ENCODE data around the gene ZNF689. TPM values are rescaled to one million over a fixed set of nuclear protein-coding genes. Genes with fewer than 3 reads are reported as not detected.

Gene ZNF689
- total RNA-seq, 1 experiment from 2014 or later: 21.1 TPM

DNA sequence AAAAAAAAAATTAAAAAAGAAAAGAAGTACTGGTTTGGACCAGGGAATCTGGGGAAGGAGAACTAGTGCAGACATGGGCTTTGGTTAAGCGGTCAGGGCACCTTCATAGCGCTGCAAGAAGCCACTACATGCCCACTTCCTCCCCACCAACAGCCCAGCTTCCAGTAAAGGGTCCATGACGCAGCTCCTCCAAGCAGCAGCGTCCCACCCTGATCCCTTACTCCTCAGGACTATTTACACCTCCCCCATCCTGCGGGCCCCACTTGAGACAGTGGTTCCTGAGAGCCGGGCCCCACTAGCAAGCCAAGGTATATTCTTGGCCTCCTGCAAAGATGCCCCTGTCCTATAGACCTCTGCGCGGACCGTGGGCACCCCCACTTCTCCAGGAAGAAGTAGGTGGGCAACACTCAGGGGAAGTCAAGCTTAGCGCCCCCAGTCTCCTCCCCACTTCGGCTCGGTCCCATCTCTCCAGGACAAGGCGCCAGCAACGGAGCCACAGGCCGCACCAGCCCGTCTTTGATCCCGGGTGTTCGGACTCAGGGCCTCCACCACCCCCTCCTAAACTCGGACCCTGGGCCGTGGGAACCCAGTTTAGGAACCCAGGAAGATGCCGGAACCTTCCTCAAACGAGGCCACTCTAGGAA is 39.7 kb upstream of the ZNF689 start:
- Histone ChIP-seq H3K23me2 (ENCODE audit: insufficient read length, low read depth, low read length, poor library complexity, severe bottlenecking) (peaks cover 6% of the 10 kb centered on the region), H3K79me2 (ENCODE audit: insufficient read depth, low read length) (no peaks in the 10 kb centered on the region), H3K23ac (ENCODE audit: insufficient read length, low read depth, low read length) (no peak overlapping the region), H4K5ac (ENCODE audit: insufficient read length, low read depth, low read length) (peak overlapping the region; percentile 63), H2BK15ac (ENCODE audit: low read depth, low read length) (no peak overlapping the region), H3K9me3 (ENCODE audit: control insufficient read depth, low read depth, low read length) (no peaks in the 10 kb centered on the region), H3K4ac (ENCODE audit: low read depth, low read length) (no peak overlapping the region), H3K27me3 (ENCODE audit: insufficient read depth, low read length) (peaks cover 7% of the 10 kb centered on the region; the same call in 1 of the 2 replicates), H2BK120ac (ENCODE audit: low read depth, low read length, poor library complexity, severe bottlenecking) (peak overlapping the region; percentile 0), H3K56ac (ENCODE audit: insufficient read length, low read depth, low read length) (no peak overlapping the region), H2AK5ac (ENCODE audit: insufficient read length, low read length) (no peak overlapping the region), H3K14ac (ENCODE audit: insufficient read depth, low read length) (peak overlapping the region; percentile 23; the same call in 1 of the 2 replicates), H3T11ph (ENCODE audit: low read length) (no peak overlapping the region), H2BK12ac (ENCODE audit: insufficient read length, low read depth, low read length) (no peak overlapping the region), H3K27ac (ENCODE audit: insufficient read length, low read depth, low read length) (no peak overlapping the region), H2BK20ac (ENCODE audit: low read depth, low read length, poor library complexity, severe bottlenecking) (no peak overlapping the region), H3K4me2 (ENCODE audit: insufficient read depth, insufficient read length, low read length) (peak overlapping the region; percentile 14), H4K20me1 (ENCODE audit: control insufficient read depth, insufficient read depth, insufficient read length) (no peaks in the 10 kb centered on the region), H3K9ac (ENCODE audit: extremely low read depth, insufficient read length, low read length) (no peak overlapping the region), H4K8ac (replicated peaks; ENCODE audit: insufficient read length, low read depth, low read length) (peak overlapping the region; percentile 91), H4K91ac (ENCODE audit: insufficient read length, low read depth, low read length) (peak overlapping the region; percentile 60), H3K79me1 (ENCODE audit: insufficient read depth, low read depth, low read length, poor library complexity, severe bottlenecking) (no peaks in the 10 kb centered on the region), H3K4me1 (ENCODE audit: insufficient read depth, low read length) (no peaks in the 10 kb centered on the region), H3K18ac (ENCODE audit: insufficient read length, low read depth, low read length) (peak overlapping the region; percentile 78), H2BK5ac (ENCODE audit: insufficient read length, low read length) (no peak overlapping the region), H2AFZ (ENCODE audit: low read length) (no peak overlapping the region)
- peak overlapping the region; percentile 93 to 98 (median 97); a peak in 5 of 7 replicates for H3K27ac Mint-ChIP-seq
- DNase-seq: no peak
- no peaks in the 10 kb centered on the region for H3K9me3 Mint-ChIP-seq
- TF ChIP-seq, protein P1, sequence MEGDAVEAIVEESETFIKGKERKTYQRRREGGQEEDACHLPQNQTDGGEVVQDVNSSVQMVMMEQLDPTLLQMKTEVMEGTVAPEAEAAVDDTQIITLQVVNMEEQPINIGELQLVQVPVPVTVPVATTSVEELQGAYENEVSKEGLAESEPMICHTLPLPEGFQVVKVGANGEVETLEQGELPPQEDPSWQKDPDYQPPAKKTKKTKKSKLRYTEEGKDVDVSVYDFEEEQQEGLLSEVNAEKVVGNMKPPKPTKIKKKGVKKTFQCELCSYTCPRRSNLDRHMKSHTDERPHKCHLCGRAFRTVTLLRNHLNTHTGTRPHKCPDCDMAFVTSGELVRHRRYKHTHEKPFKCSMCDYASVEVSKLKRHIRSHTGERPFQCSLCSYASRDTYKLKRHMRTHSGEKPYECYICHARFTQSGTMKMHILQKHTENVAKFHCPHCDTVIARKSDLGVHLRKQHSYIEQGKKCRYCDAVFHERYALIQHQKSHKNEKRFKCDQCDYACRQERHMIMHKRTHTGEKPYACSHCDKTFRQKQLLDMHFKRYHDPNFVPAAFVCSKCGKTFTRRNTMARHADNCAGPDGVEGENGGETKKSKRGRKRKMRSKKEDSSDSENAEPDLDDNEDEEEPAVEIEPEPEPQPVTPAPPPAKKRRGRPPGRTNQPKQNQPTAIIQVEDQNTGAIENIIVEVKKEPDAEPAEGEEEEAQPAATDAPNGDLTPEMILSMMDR (conservative IDR thresholded peaks at IDR 0.05): no peak
- H3K27me3 Mint-ChIP-seq (ENCODE audit: low read depth): peaks cover 51% of the 10 kb centered on the region
- H3K4me1 Mint-ChIP-seq: peaks cover 8 to 12% of the 10 kb centered on the region in 2 experiments; a peak in 3 of 4 replicates
- WGBS (ENCODE audit: extremely low coverage, insufficient read length, low lambda C conversion rate): no CpG with 5 or more reads among the region's 22 CpGs
- peak overlapping the region; percentile 22 to 93 for H3K4me3 Mint-ChIP-seq
- H3K36me3 Mint-ChIP-seq (ENCODE audit: insufficient read depth in 1 of 3, low read depth in 3 of 3): peaks cover 2 to 12% (median 7%) of the 10 kb centered on the region in 3 experiments; a peak in 3 of 7 replicates

Data from H9 (cell line).